H1 (cell line): Measurements from ENCODE around the gene TMEM138. TPM values are rescaled to one million over a fixed set of nuclear protein-coding genes. Genes with fewer than 3 reads are reported as not detected.

Source experiments
- CTCF ChIA-PET: fragments of 300-600 bp; sonication (Branson Sonifier 250); formaldehyde crosslinking; loops from one replicate; lab custom pipeline; 2021; ENCODE audit not compliant: partially characterized antibody; lab: Charles Lee
- POLR2A ChIA-PET: fragments of 300-600 bp; sonication (Branson Sonifier 250); formaldehyde crosslinking; loops from one replicate; lab custom pipeline; 2021; ENCODE audit warnings: inconsistent platforms; ENCODE audit not compliant: partially characterized antibody; lab: Charles Lee
- DNase-seq, 2 experiments: peaks; one replicate each; pipeline versions ENCODE4 v3.0.0 to v3.0.0-alpha.2; 2010 to 2022; ENCODE audit warnings: low spot score in 2 of 2, low read depth in 1 of 2, mixed read lengths in 1 of 2
- FAIRE-seq: peaks from 2 replicates; lab custom pipeline; 2011; peaks lifted over from hg19 to GRCh38; lab: Jason Lieb, UNC
- H2AFZ ChIP-seq: 2 replicates; pipeline ENCODE4 v1.8.1; 2012; ENCODE audit warnings: low read length, inconsistent platforms
- H2AK5ac ChIP-seq: 2 replicates; pipeline ENCODE4 v1.6.1; 2013; ENCODE audit warnings: low read depth, low read length
- H2BK120ac ChIP-seq: replicated peaks from 2 replicates; pipeline ENCODE3; 2013; ENCODE audit warnings: low read depth, low read length, inconsistent platforms
- H2BK12ac ChIP-seq: 2 replicates; pipeline ENCODE4 v1.6.1; 2013; ENCODE audit warnings: low read depth, low read length
- H2BK15ac ChIP-seq: 2 replicates; pipeline ENCODE4 v1.6.1; 2013; ENCODE audit warnings: low read length
- H2BK20ac ChIP-seq: 2 replicates; pipeline ENCODE4 v1.6.1; 2013; ENCODE audit warnings: low read length
- H2BK5ac ChIP-seq: 2 replicates; pipeline ENCODE4 v1.6.1; 2013; ENCODE audit warnings: low read depth, low read length
- H3K14ac ChIP-seq: 2 replicates; pipeline ENCODE4 v1.6.1; 2013; ENCODE audit warnings: inconsistent platforms; ENCODE audit not compliant: insufficient read length
- H3K18ac ChIP-seq: 2 replicates; pipeline ENCODE4 v1.6.1; 2013; ENCODE audit warnings: low read length; ENCODE audit errors: extremely low read depth
- H3K23ac ChIP-seq: 2 replicates; pipeline ENCODE4 v1.6.1; 2013; ENCODE audit warnings: inconsistent platforms; ENCODE audit not compliant: insufficient read length
- H3K23me2 ChIP-seq: 2 replicates; pipeline ENCODE4 v1.6.1; 2013; ENCODE audit warnings: low read depth, low read length
- H3K27ac ChIP-seq: 2 replicates; pipeline ENCODE4 v1.6.1; 2011; ENCODE audit warnings: low read depth, low read length, inconsistent platforms
- H3K27me3 ChIP-seq, 4 experiments: replicated peaks in 1 of 4; 1 replicate in 1 of 4; 2 replicates in 3 of 4; pipeline versions ENCODE4 v1.6.1 to v1.8.1; 2011 to 2013; ENCODE audit warnings: low read length in 3 of 4, mild to moderate bottlenecking in 3 of 4, inconsistent platforms in 2 of 4, mixed read lengths in 2 of 4, moderate library complexity in 1 of 4; ENCODE audit not compliant: control insufficient read depth in 3 of 4, insufficient read depth in 3 of 4; ENCODE audit errors: extremely low read depth in 1 of 4
- H3K36me3 ChIP-seq, 4 experiments: 2 replicates each; pipeline versions ENCODE4 v1.6.1 to v1.8.1; 2011 to 2013; ENCODE audit warnings: mild to moderate bottlenecking in 4 of 4, low read length in 3 of 4, moderate library complexity in 2 of 4, control low read depth in 1 of 4, inconsistent platforms in 1 of 4; ENCODE audit not compliant: insufficient read depth in 4 of 4, control insufficient read depth in 2 of 4
- H3K4ac ChIP-seq: replicated peaks from 2 replicates; pipeline ENCODE3; 2013; ENCODE audit warnings: low read length, low read depth, mixed read lengths, inconsistent platforms; ENCODE audit not compliant: insufficient read length
- H3K4me1 ChIP-seq, 4 experiments: replicated peaks in 1 of 4; 1 replicate in 1 of 4; 2 replicates in 3 of 4; pipeline versions ENCODE4 v1.6.1 to v1.8.1; 2011 to 2013; ENCODE audit warnings: low read length in 3 of 4, inconsistent platforms in 2 of 4, mixed read lengths in 1 of 4; ENCODE audit not compliant: insufficient read depth in 4 of 4, control insufficient read depth in 3 of 4
- H3K4me2 ChIP-seq, 2 experiments: 2 replicates each; pipeline versions ENCODE4 v1.6.1 to v1.8.1; 2011 to 2013; ENCODE audit warnings: low read depth in 2 of 2, low read length in 2 of 2, control low read depth in 1 of 2, inconsistent platforms in 1 of 2, mild to moderate bottlenecking in 1 of 2; ENCODE audit not compliant: insufficient read depth in 1 of 2
- H3K4me3 ChIP-seq, 4 experiments: fragments of 200-600, 300-600 bp in 1 of 4; sonication (generic), shearing (Covaris generic), sonication (Bioruptor Twin) in 1 of 4; 2 replicates each; pipeline versions ENCODE4 v1.5.1 to v1.8.1; 2011 to 2016; ENCODE audit warnings: low read length in 4 of 4, low read depth in 3 of 4, control low read depth in 2 of 4, inconsistent platforms in 2 of 4, mild to moderate bottlenecking in 2 of 4, mixed read lengths in 1 of 4, moderate library complexity in 1 of 4; ENCODE audit not compliant: insufficient read depth in 2 of 4; ENCODE audit errors: extremely low read depth in 1 of 4
- H3K56ac ChIP-seq: replicated peaks from 2 replicates; pipeline ENCODE3; 2013; ENCODE audit warnings: low read depth, mild to moderate bottlenecking, mixed read lengths, low read length, inconsistent platforms; ENCODE audit not compliant: insufficient read length
- H3K79me1 ChIP-seq: 2 replicates; pipeline ENCODE4 v1.6.1; 2013; ENCODE audit warnings: low read depth, low read length, control low read depth
- H3K79me2 ChIP-seq, 2 experiments: 2 replicates each; pipeline versions ENCODE4 v1.6.1 to v1.8.1; 2012 to 2013; ENCODE audit warnings: low read length in 2 of 2, mild to moderate bottlenecking in 2 of 2, inconsistent platforms in 1 of 2; ENCODE audit not compliant: insufficient read depth in 2 of 2, control insufficient read depth in 1 of 2
- H3K9ac ChIP-seq, 4 experiments: replicated peaks in 1 of 4; 1 replicate in 1 of 4; 2 replicates in 3 of 4; pipeline versions ENCODE4 v1.6.1 to v1.8.1; 2011 to 2013; ENCODE audit warnings: low read depth in 3 of 4, low read length in 3 of 4, control low read depth in 2 of 4, mild to moderate bottlenecking in 2 of 4, moderate library complexity in 2 of 4, inconsistent platforms in 1 of 4; ENCODE audit errors: extremely low read depth in 1 of 4
- H3K9me3 ChIP-seq, 2 experiments: 2 replicates each; pipeline versions ENCODE4 v1.6.1 to v1.8.1; 2012 to 2013; ENCODE audit warnings: mild to moderate bottlenecking in 2 of 2, moderate library complexity in 2 of 2, control low read depth in 1 of 2, inconsistent platforms in 1 of 2, low read depth in 1 of 2, low read length in 1 of 2, mixed read lengths in 1 of 2; ENCODE audit not compliant: insufficient read depth in 2 of 2
- H4K20me1 ChIP-seq, 2 experiments: replicated peaks in 1 of 2; 2 replicates each; pipeline versions ENCODE3 to v1.8.1; 2011 to 2013; ENCODE audit warnings: inconsistent platforms in 2 of 2, low read length in 2 of 2, mild to moderate bottlenecking in 1 of 2; ENCODE audit not compliant: insufficient read depth in 2 of 2, control insufficient read depth in 1 of 2
- H4K5ac ChIP-seq: 2 replicates; pipeline ENCODE4 v1.6.1; 2013; ENCODE audit warnings: low read length, low read depth, mixed read lengths, inconsistent platforms; ENCODE audit not compliant: insufficient read length
- H4K8ac ChIP-seq: 2 replicates; pipeline ENCODE4 v1.8.0; 2013; ENCODE audit warnings: mild to moderate bottlenecking, moderate library complexity, low read length, inconsistent platforms; ENCODE audit not compliant: insufficient read depth; ENCODE audit errors: extremely low read depth
- H4K91ac ChIP-seq: replicated peaks from 2 replicates; pipeline ENCODE3; 2013; ENCODE audit warnings: low read length, mixed read lengths, inconsistent platforms; ENCODE audit not compliant: insufficient read length
- ATF2 ChIP-seq: IDR thresholded peaks from 2 replicates; pipeline ENCODE4 v1.6.1; 2012; ENCODE audit warnings: low read length, inconsistent platforms
- KDM4A ChIP-seq: IDR thresholded peaks from one replicate; pipeline ENCODE4 v1.7.1; 2012; ENCODE audit warnings: low read depth, mild to moderate bottlenecking, moderate library complexity, low read length, inconsistent platforms; ENCODE audit not compliant: severe bottlenecking
- NANOG ChIP-seq: IDR thresholded peaks from 2 replicates; pipeline ENCODE4 v1.6.1; 2011; ENCODE audit warnings: low read length, low read depth, mild to moderate bottlenecking, inconsistent platforms; ENCODE audit not compliant: insufficient read depth, poor library complexity, severe bottlenecking
- NRF1 ChIP-seq: IDR thresholded peaks from 2 replicates; pipeline ENCODE4 v1.6.1; 2011; ENCODE audit warnings: mild to moderate bottlenecking, low read depth, low read length, improper control_type of control experiment
- RXRA ChIP-seq: IDR thresholded peaks from 2 replicates; pipeline ENCODE4 v1.6.1; 2011; ENCODE audit warnings: low read depth, mild to moderate bottlenecking, low read length, moderate library complexity; ENCODE audit not compliant: insufficient read depth
- SUZ12 ChIP-seq: fragments of 200-600 bp; sonication (generic); IDR thresholded peaks from 2 replicates; pipeline ENCODE4 v1.6.1; 2012; ENCODE audit warnings: mild to moderate bottlenecking, inconsistent platforms, low read length, moderate library complexity, mixed read lengths
- TBP ChIP-seq: IDR thresholded peaks from 2 replicates; pipeline ENCODE4 v1.6.1; 2011; ENCODE audit warnings: low read depth, low read length, improper control_type of control experiment
- WGBS, 2 experiments: shearing (Covaris generic) in 1 of 2; methylation state at CpG; one replicate each; pipeline versions ENCODE4 v1.1.6 to v1.1.7; 2013 to 2015; ENCODE audit warnings: low lambda C conversion rate in 2 of 2, mixed read lengths in 2 of 2, inconsistent platforms in 1 of 2, low coverage in 1 of 2, missing lambda C conversion rate in 1 of 2; ENCODE audit not compliant: insufficient replicate concordance in 2 of 2, insufficient coverage in 1 of 2, insufficient read length in 1 of 2; ENCODE audit errors: extremely low coverage in 1 of 2, missing lambda C conversion rate in 1 of 2; 5-methylcytosine and 5-hydroxymethylcytosine counted together
- polyA plus RNA-seq, 7 experiments: library from polyadenylated mRNA; depleted of rRNA in 3 of 7; stranded (reverse) in 5 of 7; unstranded in 2 of 7; fragments of >200 nt in 5 of 7; fragments of 200-250 nt in 2 of 7; gene quantifications; 1 replicate in 5 of 7; 2 replicates in 1 of 7; 4 replicates in 1 of 7; pipeline versions ENCODE4 v1.2.1 to v1.2.3, GENCODE V29; 2011 to 2013; ENCODE audit warnings: missing spikeins in 2 of 7, mixed read lengths in 2 of 7
- total RNA-seq: library from RNA; stranded (reverse); fragmentation: NEBNext Ultra II Directional; extraction: Animal tissue kit (Norgen Biotek cat#: 25700); gene quantifications from 2 replicates; pipeline ENCODE4 v1.2.1, GENCODE V29; 2021

TMEM138 gene
- total and polyA plus RNA-seq, 2 of the 8 experiments (the other 6 are each of a cell fraction or from before 2014, with no cell fraction given) = 32.9 to 59.0 TPM

- H3K4ac ChIP-seq = no peak overlapping the region
- no peak for FAIRE-seq
- peaks cover 50 to 98% (median 83%) of the 10 kb centered on the region in 4 experiments for H3K36me3 ChIP-seq
- no peak overlapping the region for H4K8ac ChIP-seq
- H2BK12ac ChIP-seq = no peak overlapping the region
- no peak overlapping the region for H2BK20ac ChIP-seq
- ChIA-PET CTCF (no interaction called here), POLR2A (interaction anchor here (0.6 to 11.2 kb wide), 6 partner anchors 11 to 584 kb away, joined by 3 to 94 read pairs (median 3); partner anchors contain the start of genes CPSF7 and SDHAF2)
- no peaks in the 10 kb centered on the region for H3K4me1 ChIP-seq
- no peaks in the 10 kb centered on the region for H3K27me3 ChIP-seq
- no peak overlapping the region for H3K27ac ChIP-seq
- H3K9me3 ChIP-seq = no peaks in the 10 kb centered on the region
- H2AFZ ChIP-seq = no peak overlapping the region
- no peak overlapping the region for H3K4me3 ChIP-seq
- no peak overlapping the region for H3K14ac ChIP-seq
- DNase-seq = no peak
- 74% methylated on average over 2 of the region's 3 CpGs; no CpG with 5 or more reads in 1 of the 2 experiments for WGBS, 2 experiments
- no peak overlapping the region for H3K56ac ChIP-seq
- no peak overlapping the region for H3K4me2 ChIP-seq
- no peak overlapping the region for H2BK120ac ChIP-seq
- H4K20me1 ChIP-seq = peaks cover 1 to 16% of the 10 kb centered on the region in 2 experiments
- TF ChIP-seq TBP (no peak), NANOG (no peak), SUZ12 (no peak), NRF1 (no peak), ATF2 (no peak), RXRA (no peak), KDM4A (no peak)
- no peak overlapping the region for H2AK5ac ChIP-seq
- peaks cover 0 to 13% of the 10 kb centered on the region in 2 experiments; a peak in 2 of 4 replicates for H3K79me2 ChIP-seq
- no peak overlapping the region for H3K18ac ChIP-seq
- H4K5ac ChIP-seq = no peak overlapping the region
- peaks cover 7% of the 10 kb centered on the region for H3K79me1 ChIP-seq
- H2BK5ac ChIP-seq = no peak overlapping the region
- H3K9ac ChIP-seq = no peak overlapping the region
- no peaks in the 10 kb centered on the region for H3K23me2 ChIP-seq
- no peak overlapping the region for H3K23ac ChIP-seq
- no peak overlapping the region for H2BK15ac ChIP-seq
- H4K91ac ChIP-seq = no peak overlapping the region
These were observed 51.3 kb downstream of the TMEM138 start for GRCh38 chr11:61413496-61413895.
